Calu3 (cell line): ENCODE data around the gene SERGEF. TPM values are rescaled to one million over a fixed set of nuclear protein-coding genes. Genes with fewer than 3 reads are reported as not detected.

Experiments used
- BruUV-seq: library from RNA; stranded (reverse); fragments of 400-500 nt; replicated peaks from 2 replicates; lab custom pipeline; 2021; lab: Mats Ljungman, UMichigan
- CTCF ChIA-PET: fragments of 300-600 bp; sonication (Branson Sonifier 250); formaldehyde crosslinking; loops from one replicate; lab custom pipeline; 2022; ENCODE audit warnings: antibody characterized with exemption; lab: Charles Lee
- DNase-seq: peaks from one replicate; pipeline ENCODE4 v3.0.0; 2022
- H3K27ac Mint-ChIP-seq: one replicate; pipeline ENCODE4 v1.8.0; 2022; ENCODE audit warnings: mixed read lengths; ENCODE audit not compliant: unreplicated experiment
- H3K27me3 Mint-ChIP-seq: one replicate; pipeline ENCODE4 v1.8.0; 2022; ENCODE audit warnings: mixed read lengths; ENCODE audit not compliant: unreplicated experiment
- H3K36me3 Mint-ChIP-seq: one replicate; pipeline ENCODE4 v1.8.0; 2022; ENCODE audit warnings: mild to moderate bottlenecking, moderate library complexity, mixed read lengths; ENCODE audit not compliant: insufficient read depth, unreplicated experiment
- H3K4me1 Mint-ChIP-seq: one replicate; pipeline ENCODE4 v1.8.0; 2022; ENCODE audit warnings: mild to moderate bottlenecking, low read depth, mixed read lengths; ENCODE audit not compliant: unreplicated experiment
- H3K4me3 Mint-ChIP-seq: one replicate; pipeline ENCODE4 v1.8.0; 2022; ENCODE audit warnings: mild to moderate bottlenecking, low read depth, moderate library complexity, mixed read lengths; ENCODE audit not compliant: unreplicated experiment
- H3K9me3 Mint-ChIP-seq: one replicate; pipeline ENCODE4 v1.8.0; 2022; ENCODE audit warnings: low read depth, mixed read lengths; ENCODE audit not compliant: unreplicated experiment
- intact Hi-C: fragments of 100-400 bp; cut with micrococcal nuclease; formaldehyde crosslinking; loops from one replicate; pipeline ENCODE4 v1.10.0; 2022; ENCODE audit not compliant: unreplicated experiment
- total RNA-seq: library from RNA; stranded (reverse); gene quantifications from 2 replicates; pipeline ENCODE4 v1.2.3, GENCODE V29; 2022
- TF ChIP-seq, protein P1 (sequence below): fragments of 200-600 bp; IDR thresholded peaks from one replicate; pipeline ENCODE4 v1.8.0; 2022; ENCODE audit warnings: antibody characterized with exemption; ENCODE audit not compliant: unreplicated experiment

SERGEF gene
- total RNA-seq, 1 experiment from 2014 or later = 28.1 TPM

GRCh38 chr11:17822401-17822781 lies 190.5 kb downstream of the SERGEF start:
- CTCF ChIA-PET = no interaction called here

GRCh38 chr11:17821648-17822400 lies 191.0 kb downstream of the SERGEF start:
- no TSS peak for BruUV-seq
- no peaks in the 10 kb centered on the region for H3K36me3 Mint-ChIP-seq
- no peak for DNase-seq
- TF ChIP-seq, protein P1, sequence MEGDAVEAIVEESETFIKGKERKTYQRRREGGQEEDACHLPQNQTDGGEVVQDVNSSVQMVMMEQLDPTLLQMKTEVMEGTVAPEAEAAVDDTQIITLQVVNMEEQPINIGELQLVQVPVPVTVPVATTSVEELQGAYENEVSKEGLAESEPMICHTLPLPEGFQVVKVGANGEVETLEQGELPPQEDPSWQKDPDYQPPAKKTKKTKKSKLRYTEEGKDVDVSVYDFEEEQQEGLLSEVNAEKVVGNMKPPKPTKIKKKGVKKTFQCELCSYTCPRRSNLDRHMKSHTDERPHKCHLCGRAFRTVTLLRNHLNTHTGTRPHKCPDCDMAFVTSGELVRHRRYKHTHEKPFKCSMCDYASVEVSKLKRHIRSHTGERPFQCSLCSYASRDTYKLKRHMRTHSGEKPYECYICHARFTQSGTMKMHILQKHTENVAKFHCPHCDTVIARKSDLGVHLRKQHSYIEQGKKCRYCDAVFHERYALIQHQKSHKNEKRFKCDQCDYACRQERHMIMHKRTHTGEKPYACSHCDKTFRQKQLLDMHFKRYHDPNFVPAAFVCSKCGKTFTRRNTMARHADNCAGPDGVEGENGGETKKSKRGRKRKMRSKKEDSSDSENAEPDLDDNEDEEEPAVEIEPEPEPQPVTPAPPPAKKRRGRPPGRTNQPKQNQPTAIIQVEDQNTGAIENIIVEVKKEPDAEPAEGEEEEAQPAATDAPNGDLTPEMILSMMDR = no peak
- no peaks in the 10 kb centered on the region for H3K4me1 Mint-ChIP-seq
- H3K9me3 Mint-ChIP-seq = no peaks in the 10 kb centered on the region
- no peak overlapping the region for H3K27ac Mint-ChIP-seq
- H3K4me3 Mint-ChIP-seq = no peak overlapping the region
- H3K27me3 Mint-ChIP-seq = no peaks in the 10 kb centered on the region
- CTCF ChIA-PET = no interaction called here
- intact Hi-C loops = no loop called here

More at GRCh38 chr11:17822401-17822781, 190.5 kb downstream of the SERGEF start:
- TF ChIP-seq, protein P1 = no peak
- Mint-ChIP-seq H3K4me1 (no peaks in the 10 kb centered on the region), H3K27ac (no peak overlapping the region), H3K4me3 (no peak overlapping the region), H3K36me3 (no peaks in the 10 kb centered on the region), H3K27me3 (no peaks in the 10 kb centered on the region), H3K9me3 (no peaks in the 10 kb centered on the region)
- intact Hi-C loops = no loop called here
- no TSS peak for BruUV-seq
- DNase-seq = no peak

GRCh38 chr11:17816232-17816931 lies 196.5 kb downstream of the SERGEF start:
- no TSS peak for BruUV-seq
- H3K9me3 Mint-ChIP-seq = no peaks in the 10 kb centered on the region
- H3K27me3 Mint-ChIP-seq = no peaks in the 10 kb centered on the region
- no peak overlapping the region for H3K27ac Mint-ChIP-seq
- no peak for DNase-seq
- intact Hi-C loops = no loop called here
- no peak overlapping the region for H3K4me3 Mint-ChIP-seq
- CTCF ChIA-PET = interaction anchor here (0.7 kb wide), 1 partner anchor 27 kb away, joined by 4 read pairs; no protein-coding TSS in a partner anchor
- TF ChIP-seq, protein P1 = no peak
- H3K4me1 Mint-ChIP-seq = no peaks in the 10 kb centered on the region
- no peaks in the 10 kb centered on the region for H3K36me3 Mint-ChIP-seq

GRCh38 chr11:17814546-17814945 lies 198.3 kb downstream of the SERGEF start:
- DNase-seq = no peak
- CTCF ChIA-PET = no interaction called here
- intact Hi-C loops = no loop called here
- TF ChIP-seq, protein P1 = no peak
- BruUV-seq = no TSS peak
- Mint-ChIP-seq H3K27me3 (no peaks in the 10 kb centered on the region), H3K4me1 (no peaks in the 10 kb centered on the region), H3K4me3 (no peak overlapping the region), H3K9me3 (no peaks in the 10 kb centered on the region), H3K27ac (no peak overlapping the region), H3K36me3 (no peaks in the 10 kb centered on the region)
